Measurements from ENCODE around the gene FNDC8. TPM values are rescaled to one million over a fixed set of nuclear protein-coding genes. Genes with fewer than 3 reads are reported as not detected.

Gene FNDC8
- total and polyA plus RNA-seq, 9 of the 15 experiments (the other 6 are each of a cell fraction or from before 2014, with no cell fraction given), result 0.04 TPM; not detected in 8

DNA sequence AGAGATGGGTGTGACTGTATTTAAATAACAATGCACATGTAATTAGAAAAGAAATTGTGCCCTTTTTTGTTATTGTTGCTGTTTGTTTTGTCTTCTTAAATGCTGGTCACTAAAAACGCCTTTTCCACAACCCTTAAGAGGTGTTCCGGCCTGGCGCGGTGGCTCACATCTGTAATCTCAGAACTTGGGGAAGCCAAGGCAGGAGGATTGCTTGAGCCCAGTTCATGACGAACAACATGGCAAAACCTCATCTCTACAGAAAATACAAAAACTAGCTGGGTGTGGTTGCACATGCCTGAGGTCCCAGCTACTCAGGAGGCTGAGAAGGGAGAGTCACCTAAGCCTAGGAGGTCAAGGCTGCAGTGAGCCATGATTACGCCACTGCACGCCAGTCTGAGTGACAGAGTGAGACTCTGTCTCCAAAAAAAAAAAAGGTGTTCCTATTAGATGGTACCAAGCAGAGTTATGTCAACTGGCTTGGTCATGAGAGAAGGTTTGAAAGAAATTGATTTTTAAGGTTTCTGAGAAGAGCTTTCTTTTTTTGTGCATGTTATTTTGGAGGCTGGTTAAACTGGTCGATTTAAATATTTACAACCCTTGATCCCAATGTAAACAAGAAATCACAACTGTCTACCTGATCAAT, 34.4 kb upstream of the FNDC8 start (continued):
- TF ChIP-seq GABPA (tag; conservative IDR thresholded peaks at IDR 0.05; ENCODE audit: low read depth), result no peak
- TF ChIP-seq, protein P1, sequence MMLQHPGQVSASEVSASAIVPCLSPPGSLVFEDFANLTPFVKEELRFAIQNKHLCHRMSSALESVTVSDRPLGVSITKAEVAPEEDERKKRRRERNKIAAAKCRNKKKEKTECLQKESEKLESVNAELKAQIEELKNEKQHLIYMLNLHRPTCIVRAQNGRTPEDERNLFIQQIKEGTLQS (IDR thresholded peaks at IDR 0.05), result no peak
- TF ChIP-seq, protein P1 (CRISPR knock-in tag; conservative IDR thresholded peaks at IDR 0.05), result no peak

DNA sequence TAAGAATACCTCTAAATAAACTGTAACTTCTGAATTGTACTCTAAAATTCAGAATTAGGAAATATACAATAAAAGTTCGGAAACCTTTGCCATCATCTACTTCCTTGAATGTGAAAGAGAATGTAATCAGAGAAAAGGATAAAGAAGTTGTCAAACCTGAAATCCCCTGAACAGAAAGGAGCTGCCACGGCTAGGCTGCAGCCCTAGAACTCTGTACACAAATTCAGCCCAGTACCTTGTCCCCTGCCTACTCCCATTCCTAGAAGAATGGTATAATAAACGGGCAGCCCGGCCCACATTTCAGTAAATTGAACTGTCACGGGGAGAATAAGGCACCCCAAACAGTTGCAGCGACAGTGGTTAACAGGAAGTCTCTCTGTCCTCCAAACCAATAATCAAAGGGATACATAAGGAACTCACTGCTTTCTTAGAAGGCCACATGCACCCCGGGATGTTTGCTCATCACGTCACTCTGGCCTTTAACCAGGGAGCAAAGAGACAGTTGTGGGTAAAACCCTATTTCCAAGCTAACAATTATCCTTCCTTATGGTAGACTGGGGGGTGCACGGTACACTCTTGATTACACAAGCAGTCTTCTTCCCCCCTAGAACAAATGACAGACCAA, 33.6 kb upstream of the FNDC8 start:
- H3K4me2 ChIP-seq (ENCODE audit: insufficient read depth, low read length), result peak overlapping the region; percentile 83
- 2% methylated on average over 9 of the region's 9 CpGs for WGBS (ENCODE audit: insufficient coverage, low coverage, missing lambda C conversion rate)
- H3K27ac ChIP-seq (ENCODE audit: extremely low read depth, low read depth, low read length), result peak overlapping the region; percentile 73
- BruUV-seq (replicated peaks), result no TSS peak
- peak overlapping the region; percentile 75 to 92 for H3K9ac ChIP-seq (ENCODE audit: insufficient read depth in 1 of 2, low read depth in 2 of 2, low read length in 2 of 2)
- peaks cover 44% of the 10 kb centered on the region for H3K79me2 ChIP-seq (ENCODE audit: control insufficient read depth, insufficient read depth, low read length)
- peaks cover 3% of the 10 kb centered on the region for H3K9me1 ChIP-seq (ENCODE audit: control insufficient read depth, insufficient read depth, low read length)
- H3K4me3 ChIP-seq, result peak overlapping the region; percentile 87
- H3K4me1 ChIP-seq (replicated peaks in 1 of 2; ENCODE audit: control insufficient read depth in 2 of 2, insufficient read depth in 2 of 2, low read length in 2 of 2), result peaks cover 22 to 28% of the 10 kb centered on the region in 2 experiments
- intact Hi-C loops (cut with micrococcal nuclease), result loop anchor here (2.0 to 5.0 kb wide), 3 partner anchors 23 to 106 kb away; partner anchors contain the start of gene LIG3
- FAIRE-seq (no peak), ATAC-seq (peak; percentile 2), DNase-seq (ENCODE audit: extremely low read depth in 1 of 4, low spot score in 3 of 4) (peak in 2 of 4 experiments; percentile 20 to 47)
- no peaks in the 10 kb centered on the region for H3K27me3 ChIP-seq (ENCODE audit: control insufficient read depth in 2 of 2, insufficient read depth in 2 of 2, low read length in 2 of 2)
- POLR2A ChIA-PET, result interaction anchor here (0.7 to 1.2 kb wide), 4 partner anchors 9 to 115 kb away, joined by 3 to 5 read pairs (median 3); partner anchors contain the start of gene RFFL
- H3K36me3 ChIP-seq (ENCODE audit: control insufficient read depth, insufficient read depth, low read length), result no peaks in the 10 kb centered on the region
- CTCF ChIA-PET (ENCODE audit: low intra/inter-chr PET ratio), result no interaction called here
- no peaks in the 10 kb centered on the region for H4K20me1 ChIP-seq (replicated peaks; ENCODE audit: control insufficient read depth, insufficient read depth, low read length)
- H2AFZ ChIP-seq (ENCODE audit: low read depth, low read length), result peak overlapping the region; percentile 85
- no peaks in the 10 kb centered on the region for H3K9me3 ChIP-seq (replicated peaks; ENCODE audit: control insufficient read depth, insufficient read depth, low read depth, low read length)
- in situ Hi-C loops (cut with MboI), result no loop called here
- TF ChIP-seq RFX5 (IDR thresholded peaks at IDR 0.05; ENCODE audit: low read depth, low read length), result no peak
- no peak for TF ChIP-seq POLR3A (IDR thresholded peaks at IDR 0.05; ENCODE audit: borderline replicate concordance, extremely low read depth, insufficient read depth, insufficient read length)
- TF ChIP-seq POLR3G (IDR thresholded peaks at IDR 0.05; ENCODE audit: extremely low read depth, insufficient read length, insufficient replicate concordance), result no peak
- TF ChIP-seq ZBTB8A (IDR thresholded peaks at IDR 0.05; ENCODE audit: partially characterized antibody), result no peak
- TF ChIP-seq ZNF778 (CRISPR knock-in tag; IDR thresholded peaks at IDR 0.05), result no peak
- TF ChIP-seq, protein P2, sequence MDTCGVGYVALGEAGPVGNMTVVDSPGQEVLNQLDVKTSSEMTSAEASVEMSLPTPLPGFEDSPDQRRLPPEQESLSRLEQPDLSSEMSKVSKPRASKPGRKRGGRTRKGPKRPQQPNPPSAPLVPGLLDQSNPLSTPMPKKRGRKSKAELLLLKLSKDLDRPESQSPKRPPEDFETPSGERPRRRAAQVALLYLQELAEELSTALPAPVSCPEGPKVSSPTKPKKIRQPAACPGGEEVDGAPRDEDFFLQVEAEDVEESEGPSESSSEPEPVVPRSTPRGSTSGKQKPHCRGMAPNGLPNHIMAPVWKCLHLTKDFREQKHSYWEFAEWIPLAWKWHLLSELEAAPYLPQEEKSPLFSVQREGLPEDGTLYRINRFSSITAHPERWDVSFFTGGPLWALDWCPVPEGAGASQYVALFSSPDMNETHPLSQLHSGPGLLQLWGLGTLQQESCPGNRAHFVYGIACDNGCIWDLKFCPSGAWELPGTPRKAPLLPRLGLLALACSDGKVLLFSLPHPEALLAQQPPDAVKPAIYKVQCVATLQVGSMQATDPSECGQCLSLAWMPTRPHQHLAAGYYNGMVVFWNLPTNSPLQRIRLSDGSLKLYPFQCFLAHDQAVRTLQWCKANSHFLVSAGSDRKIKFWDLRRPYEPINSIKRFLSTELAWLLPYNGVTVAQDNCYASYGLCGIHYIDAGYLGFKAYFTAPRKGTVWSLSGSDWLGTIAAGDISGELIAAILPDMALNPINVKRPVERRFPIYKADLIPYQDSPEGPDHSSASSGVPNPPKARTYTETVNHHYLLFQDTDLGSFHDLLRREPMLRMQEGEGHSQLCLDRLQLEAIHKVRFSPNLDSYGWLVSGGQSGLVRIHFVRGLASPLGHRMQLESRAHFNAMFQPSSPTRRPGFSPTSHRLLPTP (IDR thresholded peaks at IDR 0.05; ENCODE audit: borderline replicate concordance, extremely low read depth, insufficient read length), result no peak
- no peak for TF ChIP-seq ZNF253 (CRISPR knock-in tag; conservative IDR thresholded peaks at IDR 0.05)
- TF ChIP-seq SP2 (IDR thresholded peaks at IDR 0.05; ENCODE audit: extremely low read depth, low read depth, low read length, poor library complexity, severe bottlenecking), result no peak
- TF ChIP-seq ZNF274 (IDR thresholded peaks at IDR 0.05; ENCODE audit: borderline replicate concordance, low read depth, low read length), result no peak
- 0 out of 2 replicates have a peak, but pooled peaks have one; percentile 21 for TF ChIP-seq SP1 (CRISPR knock-in tag; IDR thresholded peaks at IDR 0.05)
- no peak for TF ChIP-seq GATA2 (CRISPR knock-in tag; IDR thresholded peaks at IDR 0.05)
- TF ChIP-seq ATF7 (IDR thresholded peaks at IDR 0.05), result peak; percentile 20; the same call in 1 of the 2 replicates
